NCI-H1105 (cell line): ENCODE data around the gene ALCAM.

Experiments used
- DNase-seq: peaks from one replicate; lab custom pipeline; 2025; lab: John Stamatoyannopoulos, UW

Gene ALCAM

DNA sequence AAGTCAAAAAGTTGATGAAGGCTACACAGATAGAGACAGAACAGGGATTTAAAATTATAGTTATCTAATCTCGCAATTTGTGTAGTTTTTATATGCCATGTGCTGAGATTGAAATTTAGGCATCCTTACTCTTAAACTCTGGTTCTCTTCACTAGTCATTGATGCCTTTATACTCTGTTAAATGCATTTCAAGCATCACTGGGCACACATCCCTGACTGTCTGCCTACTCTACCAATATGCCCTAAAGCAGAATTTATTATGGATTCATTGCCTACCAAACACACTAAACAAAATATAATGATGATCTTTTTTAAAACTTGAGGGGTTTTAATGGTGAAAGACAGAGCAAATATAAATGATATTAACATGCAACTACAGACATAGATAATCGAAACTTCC lies 10.3 kb upstream of the ALCAM start:
- no peak for DNase-seq

GRCh38 chr3:105356988-105357387 lies 9.7 kb upstream of the ALCAM start:
- no peak for DNase-seq

- no peak for DNase-seq
These were observed 7.5 kb upstream of the ALCAM start for GRCh38 chr3:105359098-105359762.

GRCh38 chr3:105360003-105360402 lies 6.7 kb upstream of the ALCAM start:
- DNase-seq: no peak

GRCh38 chr3:105362021-105362665 lies 4.6 kb upstream of the ALCAM start:
- DNase-seq: no peak

DNA sequence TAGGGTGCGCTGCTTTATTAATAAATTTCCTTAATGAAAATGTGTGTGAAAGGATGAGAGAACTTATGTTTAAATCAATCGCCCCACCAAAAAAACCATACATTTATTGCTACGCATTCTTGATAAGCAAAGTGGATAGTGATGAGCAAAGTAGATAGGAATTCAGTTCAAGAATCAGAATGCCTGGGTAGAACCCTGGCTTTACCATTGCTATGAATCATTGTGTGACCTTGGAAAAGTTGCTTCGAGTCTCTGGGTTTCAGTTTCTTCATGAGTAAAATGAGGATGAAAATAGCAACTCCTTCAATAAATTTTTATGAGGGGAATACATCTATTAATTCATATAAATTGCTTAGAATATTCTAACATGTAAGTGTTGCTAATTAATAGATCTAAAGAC lies 2.6 kb upstream of the ALCAM start:
- DNase-seq: no peak

DNA sequence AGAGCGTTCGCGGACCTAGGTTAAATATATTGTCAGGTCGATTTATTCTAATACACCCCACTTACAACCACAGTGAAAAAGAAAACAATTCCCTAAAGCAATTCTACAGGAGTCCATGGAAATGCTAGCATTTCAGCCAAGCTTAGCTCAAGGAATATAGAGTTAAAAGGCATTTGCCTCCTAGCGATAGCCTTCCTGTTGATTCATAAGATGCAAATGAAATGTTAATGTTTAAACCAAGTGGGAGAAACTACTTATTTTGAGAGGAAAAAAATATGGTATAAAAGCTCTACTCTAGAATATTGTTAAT lies 1.7 kb upstream of the ALCAM start:
- no peak for DNase-seq

DNA sequence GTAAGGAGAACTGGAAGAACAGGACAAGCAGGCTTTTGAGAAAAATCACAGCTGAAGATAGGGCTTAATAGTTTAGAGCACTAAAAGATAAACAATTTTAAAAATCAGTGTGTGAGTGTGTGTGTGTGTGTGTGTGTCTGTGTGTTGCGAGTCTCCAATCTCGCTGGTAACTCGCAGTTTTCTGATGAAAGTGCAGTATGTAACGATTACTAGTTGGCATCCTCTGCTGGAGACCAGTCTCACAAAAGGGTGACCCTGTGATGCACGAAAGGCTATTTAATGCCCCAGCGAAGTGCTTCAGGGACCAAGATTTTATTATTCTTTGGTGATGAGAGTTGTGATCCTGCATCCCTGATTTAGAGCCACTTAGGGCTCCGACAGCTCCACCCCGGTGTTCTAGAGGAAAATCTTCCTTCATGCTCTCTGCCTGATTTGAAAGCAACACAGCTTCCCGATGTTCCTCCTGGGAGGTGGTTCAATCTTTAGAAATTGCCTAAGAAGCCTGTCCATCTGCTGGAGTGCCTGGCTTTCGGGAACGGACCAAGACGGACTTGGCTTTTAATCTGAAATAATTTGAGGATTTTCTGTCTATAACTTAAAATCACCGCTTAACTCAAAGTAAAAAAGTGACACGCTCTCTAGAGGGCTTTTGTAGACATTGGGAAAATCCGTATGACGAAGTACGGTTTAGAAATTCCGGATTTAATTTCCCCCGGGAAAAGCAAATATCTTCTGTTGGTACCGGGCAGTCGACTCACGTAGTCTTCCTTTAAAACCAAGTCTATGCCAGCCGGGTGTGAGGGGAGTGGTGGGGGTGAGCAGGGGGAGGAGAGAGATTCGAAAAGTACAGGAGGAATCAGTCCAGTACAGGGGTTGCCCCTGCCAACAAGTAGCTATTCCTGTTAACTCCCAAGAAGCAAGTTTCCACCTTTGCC lies 1.1 kb upstream of the ALCAM start:
- DNase-seq: no peak

DNA sequence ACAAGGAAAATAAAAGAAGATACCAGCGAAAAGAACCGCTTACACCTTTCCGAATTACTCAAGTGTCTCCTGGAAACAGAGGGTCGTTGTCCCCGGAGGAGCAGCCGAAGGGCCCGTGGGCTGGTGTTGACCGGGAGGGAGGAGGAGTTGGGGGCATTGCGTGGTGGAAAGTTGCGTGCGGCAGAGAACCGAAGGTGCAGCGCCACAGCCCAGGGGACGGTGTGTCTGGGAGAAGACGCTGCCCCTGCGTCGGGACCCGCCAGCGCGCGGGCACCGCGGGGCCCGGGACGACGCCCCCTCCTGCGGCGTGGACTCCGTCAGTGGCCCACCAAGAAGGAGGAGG lies 325 bp downstream of the ALCAM start:
- no peak for DNase-seq

DNA sequence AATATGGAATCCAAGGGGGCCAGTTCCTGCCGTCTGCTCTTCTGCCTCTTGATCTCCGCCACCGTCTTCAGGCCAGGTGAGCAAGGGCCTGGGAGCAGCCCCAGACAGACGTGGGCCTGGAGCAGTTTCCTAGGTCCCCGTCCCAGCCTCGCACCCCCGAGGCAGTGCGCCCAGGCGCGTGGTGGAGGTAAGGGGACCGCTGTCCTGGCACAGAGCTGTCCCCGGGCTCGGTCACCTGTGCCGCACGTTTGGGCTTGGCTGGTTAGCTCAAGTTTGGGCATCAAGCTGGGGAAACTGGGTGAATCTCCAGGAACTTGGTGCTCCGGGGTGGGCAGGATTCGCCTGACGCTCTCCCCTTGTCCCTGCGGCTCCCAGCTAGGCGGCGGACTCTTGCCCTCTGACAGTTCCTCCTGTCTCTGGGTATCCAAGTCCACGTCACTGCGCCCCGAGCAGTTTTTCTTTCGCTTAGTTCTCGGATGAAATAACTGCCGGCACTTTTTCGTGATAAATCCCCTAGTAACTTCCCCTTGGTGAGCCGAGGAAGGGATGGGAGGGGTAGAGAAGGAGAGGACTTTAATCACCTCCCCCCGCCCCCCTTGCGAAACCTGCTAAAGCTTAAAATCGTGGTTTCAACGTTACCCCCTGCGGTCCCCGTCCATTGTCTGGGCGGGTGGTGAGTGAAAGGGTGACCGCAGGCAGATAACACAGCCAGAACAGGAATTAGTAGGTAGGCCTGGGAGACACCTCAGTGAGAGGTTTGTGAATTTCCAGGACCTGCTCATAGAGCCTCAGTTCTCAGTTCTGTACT lies 901 bp downstream of the ALCAM start:
- DNase-seq: peak; percentile 29

- DNase-seq: peak; percentile 35
These were observed 2.1 kb downstream of the ALCAM start for GRCh38 chr3:105368566-105369499.

DNA sequence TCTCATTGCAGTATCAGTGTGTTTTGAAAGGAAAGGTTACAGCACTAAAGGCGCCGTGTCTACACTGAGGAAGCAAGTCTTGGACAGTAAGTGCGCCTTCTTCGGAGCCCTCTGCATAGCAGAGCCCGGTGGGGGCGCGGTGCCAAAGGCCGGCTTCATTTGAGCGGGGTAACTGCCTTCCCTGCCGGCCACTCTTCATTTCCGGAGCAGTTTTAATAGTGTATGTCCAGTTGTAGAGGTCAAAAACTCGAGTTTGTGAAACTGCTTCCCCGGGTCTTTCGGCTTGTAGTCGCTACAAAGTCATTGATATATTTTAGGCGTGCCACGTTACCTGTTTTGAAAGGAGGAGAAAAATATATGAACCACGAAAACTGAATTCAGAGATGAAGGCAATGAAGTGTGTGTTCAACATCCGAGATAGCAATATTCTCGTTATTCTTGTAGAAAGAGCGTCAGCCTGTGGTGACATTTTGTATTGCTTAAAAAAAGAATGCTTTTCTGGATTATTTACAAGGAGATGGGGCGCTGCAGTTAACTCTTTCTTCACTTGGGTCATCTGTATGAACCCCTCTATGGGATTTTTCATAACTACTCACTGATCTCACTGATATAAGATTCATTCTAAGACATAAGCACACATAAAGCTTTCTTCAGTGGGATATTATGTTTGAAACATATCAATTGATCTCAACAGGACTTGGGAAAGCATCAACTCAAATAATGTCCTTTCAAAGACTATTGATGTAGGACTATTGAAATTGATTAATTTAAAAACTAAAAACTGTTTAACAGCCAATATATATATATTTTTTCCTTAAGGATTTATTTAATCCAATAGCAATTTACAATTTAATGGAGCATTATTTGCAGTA lies 3.0 kb downstream of the ALCAM start:
- peak; percentile 58 for DNase-seq

DNA sequence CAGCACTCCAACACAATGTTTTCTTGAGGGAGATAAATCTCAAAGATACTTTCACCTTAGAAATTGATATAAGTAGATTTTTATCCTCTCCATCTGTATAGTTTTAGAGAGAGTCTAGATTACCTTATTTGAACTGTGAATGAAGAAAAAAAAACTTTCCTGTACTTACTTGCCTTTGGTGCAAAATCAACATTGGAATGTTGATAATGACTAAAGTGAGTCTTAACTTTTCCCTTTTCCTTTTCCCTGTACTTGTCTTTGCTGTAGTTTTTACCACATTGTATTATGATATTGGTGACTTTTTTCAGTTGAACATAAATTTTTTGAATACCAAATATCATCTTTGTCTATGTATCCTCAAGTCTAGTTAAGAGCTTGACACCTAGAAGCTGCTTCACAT lies 6.7 kb downstream of the ALCAM start:
- no peak for DNase-seq

- DNase-seq: no peak
These were observed 9.2 kb downstream of the ALCAM start for GRCh38 chr3:105375750-105376511.

DNA sequence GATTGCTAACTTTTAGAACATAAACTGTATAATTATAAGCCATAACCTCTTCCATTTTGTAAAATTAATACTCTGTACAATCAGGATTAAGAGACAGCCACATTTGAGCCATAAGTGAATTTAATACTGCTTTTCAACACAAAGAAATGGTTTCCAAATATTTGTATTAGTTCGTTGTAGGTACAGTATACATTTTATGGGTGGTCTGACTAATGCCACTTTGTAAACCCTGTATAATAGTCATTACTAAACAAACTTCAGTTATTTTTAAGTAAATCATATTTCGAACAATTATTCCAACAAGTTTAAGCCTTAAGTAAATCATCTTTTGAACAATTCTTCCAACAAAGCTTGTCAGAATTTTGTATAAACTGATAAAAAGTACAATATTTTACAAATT lies 11.0 kb downstream of the ALCAM start:
- DNase-seq: no peak

DNA sequence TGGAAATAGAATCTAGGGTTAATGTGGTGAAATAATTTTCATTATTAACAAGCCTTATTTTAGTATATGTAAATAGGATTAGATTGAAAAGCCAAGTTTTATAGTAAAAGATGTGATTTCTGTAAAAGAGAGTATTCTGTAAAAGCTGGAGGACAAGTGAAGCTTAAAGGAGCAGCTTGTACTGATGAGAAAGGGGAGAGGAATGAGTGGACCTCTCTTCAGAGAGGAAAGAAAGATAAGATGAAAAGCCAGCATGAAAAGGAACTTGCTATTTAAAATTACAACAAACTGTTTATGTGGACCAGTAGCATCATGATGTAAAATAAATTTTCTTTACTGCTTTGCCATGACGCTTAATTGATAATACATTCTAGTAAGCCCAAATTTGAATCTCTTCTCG lies 18.5 kb downstream of the ALCAM start:
- DNase-seq: no peak

DNA sequence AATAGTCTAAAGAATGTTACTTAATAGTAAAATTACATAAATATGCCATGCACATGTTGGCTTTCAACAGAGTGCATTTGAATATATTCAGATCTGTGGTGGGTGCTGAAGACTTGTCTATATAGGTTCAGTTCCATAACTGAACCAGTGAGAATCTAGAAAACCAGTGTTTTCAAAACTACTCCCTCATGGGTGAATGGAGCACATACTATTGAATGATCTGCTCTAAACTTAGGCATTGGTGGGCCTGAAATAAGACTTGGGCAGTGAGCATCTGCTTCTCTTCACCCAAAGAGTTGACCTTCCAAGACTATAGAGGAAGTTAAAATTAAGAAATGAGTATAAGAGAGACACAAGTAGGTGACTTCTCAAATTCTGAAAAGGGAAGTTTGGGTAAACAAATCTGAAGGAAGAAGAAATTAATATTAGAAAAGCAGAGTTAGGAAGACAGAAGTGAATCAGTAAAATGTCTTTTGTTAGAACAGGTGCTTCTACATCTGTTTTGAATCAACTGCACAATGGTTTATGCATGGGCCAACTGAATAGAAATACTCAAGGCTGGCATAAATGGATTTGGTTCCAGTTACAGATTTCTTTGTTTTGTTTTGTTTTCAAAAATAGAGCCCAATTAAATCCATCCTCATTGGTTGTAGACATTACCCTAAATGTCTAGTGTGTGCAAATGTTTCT lies 19.3 kb downstream of the ALCAM start:
- no peak for DNase-seq

- no peak for DNase-seq
These were observed 20.5 kb downstream of the ALCAM start for GRCh38 chr3:105387122-105387751.
